Glutamatergic neuron (in vitro differentiated cells): Measurements from ENCODE around the gene ZNF17. TPM values are rescaled to one million over a fixed set of nuclear protein-coding genes. Genes with fewer than 3 reads are reported as not detected.
"Not testable (repeated sequence)": the region's sequence is repeated elsewhere in the genome, so short reads cannot be mapped to it uniquely, and the experiment has no call there.

ENCODE experiments used
- DNase-seq: peaks from one replicate; pipeline ENCODE4 v3.0.0; 2022
- H3K27ac Mint-ChIP-seq: one replicate; pipeline ENCODE4 v1.8.0; 2020; ENCODE audit warnings: mild to moderate bottlenecking, mixed read lengths, inconsistent platforms; ENCODE audit not compliant: unreplicated experiment
- H3K27me3 Mint-ChIP-seq: one replicate; pipeline ENCODE4 v1.8.0; 2020; ENCODE audit warnings: mild to moderate bottlenecking, moderate library complexity, mixed read lengths, inconsistent platforms; ENCODE audit not compliant: unreplicated experiment
- H3K36me3 Mint-ChIP-seq: one replicate; pipeline ENCODE4 v1.8.0; 2020; ENCODE audit warnings: mild to moderate bottlenecking, mixed read lengths, inconsistent platforms; ENCODE audit not compliant: unreplicated experiment
- H3K4me1 Mint-ChIP-seq: one replicate; pipeline ENCODE4 v1.8.0; 2020; ENCODE audit warnings: mild to moderate bottlenecking, low read depth, mixed read lengths, inconsistent platforms; ENCODE audit not compliant: unreplicated experiment
- H3K4me3 Mint-ChIP-seq: one replicate; pipeline ENCODE4 v1.8.0; 2020; ENCODE audit warnings: mild to moderate bottlenecking, mixed read lengths, inconsistent platforms; ENCODE audit not compliant: unreplicated experiment
- H3K9me3 Mint-ChIP-seq: one replicate; pipeline ENCODE4 v1.8.0; 2020; ENCODE audit warnings: mild to moderate bottlenecking, moderate library complexity, mixed read lengths, inconsistent platforms; ENCODE audit not compliant: unreplicated experiment
- total RNA-seq: library from RNA; stranded (reverse); fragmentation: NEBNext Ultra II Directional; extraction: Animal tissue kit (Norgen Biotek cat#: 25700); gene quantifications from one replicate; pipeline ENCODE4 v1.2.1, GENCODE V29; 2021; ENCODE audit not compliant: unreplicated experiment
- TF ChIP-seq, protein P1 (sequence below): fragments of 200-600 bp; sonication (generic); IDR thresholded peaks from one replicate; pipeline ENCODE4 v1.5.0; 2021; ENCODE audit not compliant: partially characterized antibody, unreplicated experiment

Gene ZNF17
- total RNA-seq, 1 donor from 2014 or later = 21.5 TPM

DNA sequence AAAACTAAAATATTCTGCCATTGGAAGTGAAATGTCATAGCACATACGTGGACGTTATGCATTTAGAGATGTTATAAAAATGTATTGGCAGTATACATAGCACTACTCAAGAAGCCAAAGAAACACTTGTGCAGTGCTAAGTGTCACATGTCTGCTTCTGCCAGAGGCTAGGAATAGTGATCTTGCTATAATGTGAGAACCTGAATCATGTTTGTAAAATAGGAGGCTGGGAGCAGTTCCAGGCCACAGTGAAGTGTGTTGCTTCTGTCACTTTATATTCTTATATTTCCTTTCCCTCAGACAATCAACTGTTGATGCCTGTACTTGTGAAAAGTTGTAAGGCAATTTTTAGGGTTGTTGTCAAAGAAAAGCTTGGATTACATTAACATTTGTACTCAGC, 44.2 kb upstream of the ZNF17 start:
- DNase-seq = no peak
- peaks cover 14% of the 10 kb centered on the region for H3K36me3 Mint-ChIP-seq
- TF ChIP-seq, protein P1, sequence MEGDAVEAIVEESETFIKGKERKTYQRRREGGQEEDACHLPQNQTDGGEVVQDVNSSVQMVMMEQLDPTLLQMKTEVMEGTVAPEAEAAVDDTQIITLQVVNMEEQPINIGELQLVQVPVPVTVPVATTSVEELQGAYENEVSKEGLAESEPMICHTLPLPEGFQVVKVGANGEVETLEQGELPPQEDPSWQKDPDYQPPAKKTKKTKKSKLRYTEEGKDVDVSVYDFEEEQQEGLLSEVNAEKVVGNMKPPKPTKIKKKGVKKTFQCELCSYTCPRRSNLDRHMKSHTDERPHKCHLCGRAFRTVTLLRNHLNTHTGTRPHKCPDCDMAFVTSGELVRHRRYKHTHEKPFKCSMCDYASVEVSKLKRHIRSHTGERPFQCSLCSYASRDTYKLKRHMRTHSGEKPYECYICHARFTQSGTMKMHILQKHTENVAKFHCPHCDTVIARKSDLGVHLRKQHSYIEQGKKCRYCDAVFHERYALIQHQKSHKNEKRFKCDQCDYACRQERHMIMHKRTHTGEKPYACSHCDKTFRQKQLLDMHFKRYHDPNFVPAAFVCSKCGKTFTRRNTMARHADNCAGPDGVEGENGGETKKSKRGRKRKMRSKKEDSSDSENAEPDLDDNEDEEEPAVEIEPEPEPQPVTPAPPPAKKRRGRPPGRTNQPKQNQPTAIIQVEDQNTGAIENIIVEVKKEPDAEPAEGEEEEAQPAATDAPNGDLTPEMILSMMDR = no peak
- H3K9me3 Mint-ChIP-seq = peaks cover 10% of the 10 kb centered on the region
- no peak overlapping the region for H3K27ac Mint-ChIP-seq
- no peak overlapping the region for H3K4me3 Mint-ChIP-seq
- peaks cover 7% of the 10 kb centered on the region for H3K4me1 Mint-ChIP-seq
- peaks cover 6% of the 10 kb centered on the region for H3K27me3 Mint-ChIP-seq

DNA sequence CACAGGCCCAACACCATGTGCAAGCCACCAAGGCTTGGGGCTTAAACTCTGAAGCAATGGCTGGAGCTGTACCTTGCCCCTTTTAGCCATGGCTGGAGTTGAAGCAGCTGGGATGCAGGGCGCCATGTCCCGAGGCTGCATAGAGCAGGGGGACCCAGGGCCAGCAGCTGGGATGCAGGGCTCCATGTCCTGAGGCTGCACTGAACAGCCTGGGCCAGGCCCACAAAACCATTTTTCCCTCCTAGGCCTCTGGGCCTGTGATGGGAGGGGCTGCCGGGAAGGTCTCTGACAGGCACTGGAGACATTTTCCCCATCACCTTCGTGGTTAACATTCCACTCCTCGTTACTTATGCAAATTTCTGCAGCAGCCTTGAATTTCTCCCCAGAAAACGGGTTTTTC, 36.8 kb upstream of the ZNF17 start:
- peaks cover 6% of the 10 kb centered on the region for H3K27me3 Mint-ChIP-seq
- H3K27ac Mint-ChIP-seq = no peak overlapping the region
- no peak overlapping the region for H3K4me3 Mint-ChIP-seq
- H3K9me3 Mint-ChIP-seq = peaks cover 15% of the 10 kb centered on the region
- DNase-seq = no peak
- H3K36me3 Mint-ChIP-seq = peaks cover 81% of the 10 kb centered on the region
- no peaks in the 10 kb centered on the region for H3K4me1 Mint-ChIP-seq
- TF ChIP-seq, protein P1 = no peak

DNA sequence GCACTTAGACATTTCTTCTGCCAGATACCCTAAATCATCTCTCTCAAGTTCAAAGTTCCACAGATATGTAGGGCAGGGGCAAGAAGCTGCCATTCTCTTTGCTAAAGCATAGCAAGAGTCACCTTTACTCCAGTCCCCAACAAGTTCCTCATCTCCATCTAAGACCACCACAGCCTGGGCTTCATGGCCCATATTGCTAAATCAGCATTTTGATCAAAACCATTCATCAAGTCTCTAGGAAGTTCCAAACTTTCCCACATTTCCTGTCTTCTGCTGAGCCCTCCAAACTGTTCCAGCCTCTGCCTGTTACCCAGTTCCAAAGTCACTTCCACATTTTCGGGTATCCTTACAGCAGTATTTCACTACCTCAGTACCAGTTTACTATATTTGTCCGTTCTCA, 36.3 kb upstream of the ZNF17 start:
- Mint-ChIP-seq H3K36me3 (peaks cover 82% of the 10 kb centered on the region), H3K9me3 (peaks cover 14% of the 10 kb centered on the region)
- not testable (repeated sequence) for H3K4me3 Mint-ChIP-seq, H3K4me1 Mint-ChIP-seq, H3K27ac Mint-ChIP-seq, H3K27me3 Mint-ChIP-seq, DNase-seq

DNA sequence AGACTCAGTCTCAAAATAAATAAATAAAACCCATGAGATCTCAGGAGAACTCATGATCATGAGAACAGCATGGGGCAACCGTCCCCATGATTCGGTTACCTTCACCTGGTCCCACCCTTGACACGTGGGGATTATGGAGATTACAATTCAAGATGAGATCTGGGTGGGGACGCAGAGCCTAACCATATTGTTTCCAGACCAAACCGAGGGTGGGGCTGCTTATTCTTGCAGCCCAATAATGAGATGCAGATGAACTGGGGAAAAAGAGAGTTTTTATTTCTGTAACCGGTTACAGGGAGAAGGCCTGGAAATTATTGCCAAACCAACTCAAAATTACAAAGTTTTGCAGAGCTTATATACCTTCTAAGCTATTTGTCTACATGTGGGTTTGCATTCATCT, 34.8 kb upstream of the ZNF17 start:
- Mint-ChIP-seq H3K27me3 (peaks cover 2% of the 10 kb centered on the region), H3K4me1 (no peaks in the 10 kb centered on the region), H3K36me3 (peaks cover 75% of the 10 kb centered on the region), H3K4me3 (no peak overlapping the region), H3K27ac (no peak overlapping the region), H3K9me3 (peaks cover 9% of the 10 kb centered on the region)
- DNase-seq = no peak
- TF ChIP-seq, protein P1 = no peak

DNA sequence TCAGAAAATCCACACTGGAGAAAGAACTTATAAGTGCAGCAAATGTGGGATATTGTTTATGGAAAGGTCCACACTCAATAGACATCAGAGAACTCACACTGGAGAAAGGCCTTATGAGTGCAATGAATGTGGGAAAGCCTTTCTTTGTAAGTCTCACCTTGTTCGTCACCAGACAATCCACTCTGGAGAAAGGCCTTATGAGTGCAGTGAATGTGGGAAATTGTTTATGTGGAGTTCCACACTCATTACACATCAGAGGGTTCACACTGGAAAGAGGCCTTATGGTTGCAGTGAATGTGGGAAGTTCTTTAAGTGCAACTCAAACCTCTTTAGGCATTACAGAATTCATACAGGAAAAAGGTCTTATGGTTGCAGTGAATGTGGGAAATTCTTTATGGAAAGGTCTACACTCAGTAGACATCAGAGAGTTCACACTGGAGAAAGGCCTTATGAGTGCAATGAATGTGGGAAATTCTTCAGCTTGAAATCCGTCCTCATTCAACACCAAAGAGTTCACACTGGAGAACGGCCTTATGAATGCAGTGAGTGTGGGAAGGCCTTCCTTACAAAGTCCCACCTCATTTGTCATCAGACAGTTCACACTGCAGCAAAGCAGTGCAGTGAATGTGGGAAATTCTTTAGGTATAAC, 33.3 kb upstream of the ZNF17 start:
- Mint-ChIP-seq H3K9me3 (peaks cover 9% of the 10 kb centered on the region), H3K27ac (no peak overlapping the region), H3K4me1 (no peaks in the 10 kb centered on the region), H3K36me3 (peaks cover 64% of the 10 kb centered on the region), H3K27me3 (peaks cover 2% of the 10 kb centered on the region), H3K4me3 (no peak overlapping the region)
- TF ChIP-seq, protein P1 = no peak
- no peak for DNase-seq

DNA sequence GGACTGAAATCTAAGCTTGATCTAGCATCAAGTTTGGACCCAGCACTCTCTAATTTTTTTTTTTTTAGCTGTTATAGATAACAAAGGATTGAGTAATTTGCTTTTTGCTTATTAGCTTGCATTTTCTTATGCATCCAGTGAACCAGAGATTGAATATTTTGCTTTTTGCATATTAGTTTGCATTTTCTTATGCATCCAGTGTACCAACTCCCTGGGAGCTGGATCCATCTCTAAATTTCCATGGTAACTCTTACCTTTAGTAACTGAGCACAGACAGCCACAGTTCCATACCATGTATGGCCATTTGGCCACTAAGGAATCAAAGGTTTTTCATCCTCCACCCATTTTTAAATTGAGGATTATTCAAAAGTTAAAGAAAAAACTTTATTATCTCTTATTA, 30.0 kb upstream of the ZNF17 start:
- TF ChIP-seq, protein P1 = no peak
- Mint-ChIP-seq H3K9me3 (peaks cover 3% of the 10 kb centered on the region), H3K4me1 (no peaks in the 10 kb centered on the region), H3K4me3 (no peak overlapping the region), H3K27ac (no peak overlapping the region), H3K27me3 (no peaks in the 10 kb centered on the region), H3K36me3 (peaks cover 36% of the 10 kb centered on the region)
- no peak for DNase-seq
